ES-I3 (cell line): ENCODE measurements around the gene PGLYRP3.

ENCODE experiments used
- H3K36me3 ChIP-seq: 2 replicates; pipeline ENCODE4 v1.6.1; 2013; ENCODE audit warnings: mild to moderate bottlenecking, low read length, control low read depth, moderate library complexity; ENCODE audit not compliant: insufficient read depth
- H3K4me1 ChIP-seq: 2 replicates; pipeline ENCODE4 v1.6.1; 2013; ENCODE audit warnings: mild to moderate bottlenecking, control low read depth, low read length; ENCODE audit not compliant: insufficient read depth
- H3K9ac ChIP-seq: 2 replicates; pipeline ENCODE4 v1.6.1; 2013; ENCODE audit warnings: low read depth, mild to moderate bottlenecking, low read length, moderate library complexity
- H3K9me3 ChIP-seq: 2 replicates; pipeline ENCODE4 v1.6.1; 2013; ENCODE audit warnings: mild to moderate bottlenecking, low read length, moderate library complexity; ENCODE audit not compliant: control insufficient read depth, insufficient read depth

Gene PGLYRP3

GRCh38 chr1:153308540-153308939 is 4.2 kb downstream of the PGLYRP3 start:
- Histone ChIP-seq H3K36me3 (no peaks in the 10 kb centered on the region), H3K9ac (no peak overlapping the region), H3K4me1 (no peaks in the 10 kb centered on the region; the same call in 1 of the 2 replicates), H3K9me3 (no peaks in the 10 kb centered on the region)

GRCh38 chr1:153307221-153307600 is 5.5 kb downstream of the PGLYRP3 start:
- Histone ChIP-seq H3K9me3 (no peaks in the 10 kb centered on the region), H3K9ac (no peak overlapping the region), H3K4me1 (no peaks in the 10 kb centered on the region; the same call in 1 of the 2 replicates), H3K36me3 (no peaks in the 10 kb centered on the region)

GRCh38 chr1:153306303-153307220 is 6.2 kb downstream of the PGLYRP3 start:
- no peaks in the 10 kb centered on the region for H3K9me3 ChIP-seq
- no peaks in the 10 kb centered on the region; the same call in 1 of the 2 replicates for H3K4me1 ChIP-seq
- H3K36me3 ChIP-seq: no peaks in the 10 kb centered on the region
- H3K9ac ChIP-seq: no peak overlapping the region

- Histone ChIP-seq H3K36me3 (no peaks in the 10 kb centered on the region), H3K4me1 (no peaks in the 10 kb centered on the region; the same call in 1 of the 2 replicates), H3K9ac (no peak overlapping the region), H3K9me3 (no peaks in the 10 kb centered on the region)
Observed at GRCh38 chr1:153305682-153306081, 7.1 kb downstream of the PGLYRP3 start.

- H3K4me1 ChIP-seq: no peaks in the 10 kb centered on the region; the same call in 1 of the 2 replicates
- no peak overlapping the region for H3K9ac ChIP-seq
- H3K36me3 ChIP-seq: no peaks in the 10 kb centered on the region
- H3K9me3 ChIP-seq: no peaks in the 10 kb centered on the region
Observed at GRCh38 chr1:153302308-153302707, 10.4 kb downstream of the PGLYRP3 start.

- no peak overlapping the region for H3K9ac ChIP-seq
Observed at GRCh38 chr1:153293851-153294250, 18.9 kb downstream of the PGLYRP3 start.

GRCh38 chr1:153293480-153293775 is 19.3 kb downstream of the PGLYRP3 start:
- Histone ChIP-seq H3K9me3 (no peaks in the 10 kb centered on the region), H3K4me1 (no peaks in the 10 kb centered on the region), H3K9ac (no peak overlapping the region), H3K36me3 (no peaks in the 10 kb centered on the region)

More at GRCh38 chr1:153293851-153294250, 18.9 kb downstream of the PGLYRP3 start:
- Histone ChIP-seq H3K9me3 (no peaks in the 10 kb centered on the region), H3K4me1 (no peaks in the 10 kb centered on the region), H3K36me3 (no peaks in the 10 kb centered on the region)

- H3K9ac ChIP-seq: no peak overlapping the region
- no peaks in the 10 kb centered on the region for H3K4me1 ChIP-seq
- H3K9me3 ChIP-seq: no peaks in the 10 kb centered on the region
- H3K36me3 ChIP-seq: no peaks in the 10 kb centered on the region
Observed at GRCh38 chr1:153292740-153293479, 19.8 kb downstream of the PGLYRP3 start.

GRCh38 chr1:153292185-153292584 is 20.6 kb downstream of the PGLYRP3 start:
- no peaks in the 10 kb centered on the region for H3K4me1 ChIP-seq
- no peaks in the 10 kb centered on the region for H3K36me3 ChIP-seq
- H3K9me3 ChIP-seq: no peaks in the 10 kb centered on the region
- H3K9ac ChIP-seq: no peak overlapping the region

GRCh38 chr1:153291514-153291913 is 21.2 kb downstream of the PGLYRP3 start:
- Histone ChIP-seq H3K4me1 (no peaks in the 10 kb centered on the region), H3K9ac (no peak overlapping the region), H3K9me3 (no peaks in the 10 kb centered on the region), H3K36me3 (no peaks in the 10 kb centered on the region)

- Histone ChIP-seq H3K4me1 (no peaks in the 10 kb centered on the region), H3K36me3 (no peaks in the 10 kb centered on the region), H3K9ac (no peak overlapping the region), H3K9me3 (no peaks in the 10 kb centered on the region)
Observed at GRCh38 chr1:153288634-153289275, 24.0 kb downstream of the PGLYRP3 start.

- Histone ChIP-seq H3K9ac (no peak overlapping the region), H3K36me3 (no peaks in the 10 kb centered on the region), H3K9me3 (no peaks in the 10 kb centered on the region), H3K4me1 (no peaks in the 10 kb centered on the region)
Observed at GRCh38 chr1:153277852-153278251, 34.9 kb downstream of the PGLYRP3 start.

- no peaks in the 10 kb centered on the region for H3K9me3 ChIP-seq
- no peak overlapping the region for H3K9ac ChIP-seq
- no peaks in the 10 kb centered on the region for H3K36me3 ChIP-seq
- H3K4me1 ChIP-seq: no peaks in the 10 kb centered on the region
Observed at GRCh38 chr1:153272186-153272585, 40.6 kb downstream of the PGLYRP3 start.

GRCh38 chr1:153271711-153272110 is 41.0 kb downstream of the PGLYRP3 start:
- Histone ChIP-seq H3K36me3 (no peaks in the 10 kb centered on the region), H3K9me3 (no peaks in the 10 kb centered on the region), H3K9ac (no peak overlapping the region), H3K4me1 (no peaks in the 10 kb centered on the region)
